NCI-H2107 (cell line): ENCODE measurements around the gene ARMH1.
"Not testable (repeated sequence)": the region's sequence is repeated elsewhere in the genome, so short reads cannot be mapped to it uniquely, and the experiment has no call there.

Experiments
- DNase-seq: peaks from one replicate; lab custom pipeline; 2025; lab: John Stamatoyannopoulos, UW

The ARMH1 gene

GRCh38 chr1:44644806-44645205 is 29.7 kb upstream of the ARMH1 start:
- DNase-seq: no peak

- no peak for DNase-seq
These were observed 28.9 kb upstream of the ARMH1 start for GRCh38 chr1:44645476-44646244.

GRCh38 chr1:44646261-44647110 is 28.0 kb upstream of the ARMH1 start:
- DNase-seq: no peak

- DNase-seq: no peak
These were observed 26.6 kb upstream of the ARMH1 start for GRCh38 chr1:44647896-44648295.

- no peak for DNase-seq
These were observed 25.8 kb upstream of the ARMH1 start for GRCh38 chr1:44648529-44649250.

DNA sequence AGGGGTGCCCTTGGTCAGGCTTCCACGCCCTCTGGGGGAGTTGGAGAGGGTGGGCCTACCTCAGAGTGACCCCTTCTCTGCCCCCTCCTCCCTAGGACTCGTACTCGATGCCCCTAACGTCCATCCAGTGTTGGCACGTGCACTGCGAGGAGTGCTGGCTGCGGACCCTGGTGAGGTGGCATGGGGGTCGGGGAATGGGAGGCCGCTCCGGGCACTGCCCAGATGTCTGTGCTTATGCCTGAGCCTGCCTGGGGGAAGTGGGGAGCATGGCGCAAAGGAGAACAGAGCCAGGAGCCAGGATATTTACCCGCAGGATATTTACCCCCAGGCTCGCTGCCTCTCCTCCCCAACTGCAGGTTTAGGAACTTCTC is 24.7 kb upstream of the ARMH1 start:
- DNase-seq: no peak

GRCh38 chr1:44650159-44650831 is 24.2 kb upstream of the ARMH1 start:
- peak; percentile 88 for DNase-seq

DNA sequence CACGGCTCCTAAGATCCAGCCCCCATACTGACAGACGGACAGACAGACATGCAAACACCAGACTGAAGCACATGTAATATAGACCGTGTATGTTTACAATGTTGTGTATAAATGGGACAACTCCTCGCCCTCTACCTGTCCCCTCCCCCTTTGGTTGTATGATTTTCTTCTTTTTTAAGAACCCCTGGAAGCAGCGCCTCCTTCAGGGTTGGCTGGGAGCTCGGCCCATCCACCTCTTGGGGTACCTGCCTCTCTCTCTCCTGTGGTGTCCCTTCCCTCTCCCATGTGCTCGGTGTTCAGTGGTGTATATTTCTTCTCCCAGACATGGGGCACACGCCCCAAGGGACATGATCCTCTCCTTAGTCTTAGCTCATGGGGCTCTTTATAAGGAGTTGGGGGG is 23.4 kb upstream of the ARMH1 start:
- no peak for DNase-seq

GRCh38 chr1:44652445-44653106 is 21.9 kb upstream of the ARMH1 start:
- DNase-seq: peak; percentile 49

DNA sequence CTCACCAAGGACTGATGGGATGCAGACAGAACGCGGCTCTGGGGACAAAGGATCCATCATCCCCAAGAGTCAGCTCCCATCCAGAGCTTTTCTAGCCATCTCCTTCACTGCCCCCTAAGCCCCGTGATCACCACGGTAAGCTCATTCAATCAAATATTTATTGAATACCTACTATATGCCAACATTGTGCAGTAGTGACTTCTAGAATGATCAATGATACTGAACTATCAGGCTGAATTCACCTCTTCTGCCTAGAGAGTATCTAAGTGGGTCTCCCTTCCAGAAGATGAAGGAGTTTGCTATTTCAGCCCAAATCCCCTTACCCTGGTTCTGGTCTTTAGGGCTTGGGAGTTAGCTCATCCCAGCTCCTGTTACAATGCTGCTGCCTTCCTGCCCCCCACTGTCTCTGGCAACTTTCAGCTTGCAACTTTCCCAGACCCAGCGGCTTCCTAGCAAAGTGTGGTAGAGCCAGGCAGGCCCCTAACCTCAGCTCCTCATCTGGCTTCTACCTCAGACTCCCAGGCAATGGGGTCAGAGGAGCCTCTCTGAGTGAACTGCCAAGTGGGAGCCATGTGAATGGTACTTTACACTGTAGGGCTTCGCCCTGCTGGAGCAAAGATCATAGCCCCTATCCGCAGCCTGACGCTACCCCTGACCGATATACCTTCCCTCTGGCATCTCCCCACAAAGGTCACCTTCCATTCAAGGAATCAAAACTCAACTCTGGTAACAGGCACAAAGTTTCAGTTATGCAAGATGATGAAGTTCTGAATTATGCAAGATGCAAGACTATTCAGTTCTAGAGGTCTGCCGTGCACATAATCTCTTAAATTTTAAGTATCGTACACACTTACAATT is 21.2 kb upstream of the ARMH1 start:
- no peak for DNase-seq

- no peak for DNase-seq
These were observed 19.8 kb upstream of the ARMH1 start for GRCh38 chr1:44654621-44655187.

DNA sequence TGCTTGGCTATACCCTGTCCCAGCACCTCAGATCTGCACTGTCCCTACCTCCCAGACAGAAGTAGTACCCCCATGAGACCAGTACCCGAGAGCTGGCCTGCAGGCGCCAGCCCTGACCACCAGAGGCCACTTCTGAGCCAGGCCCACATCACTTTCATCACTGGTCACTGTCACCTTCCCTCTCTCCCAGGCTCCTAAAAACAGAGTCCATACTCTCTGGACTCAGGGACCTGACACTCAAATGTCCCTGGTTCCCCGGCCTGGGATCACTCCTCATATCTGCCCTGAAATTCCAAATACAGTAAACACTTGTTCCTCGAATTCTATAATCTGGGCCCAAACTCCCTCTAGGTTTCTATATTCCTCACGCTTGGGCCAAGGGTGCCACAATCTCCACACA is 18.9 kb upstream of the ARMH1 start:
- DNase-seq: no peak

DNA sequence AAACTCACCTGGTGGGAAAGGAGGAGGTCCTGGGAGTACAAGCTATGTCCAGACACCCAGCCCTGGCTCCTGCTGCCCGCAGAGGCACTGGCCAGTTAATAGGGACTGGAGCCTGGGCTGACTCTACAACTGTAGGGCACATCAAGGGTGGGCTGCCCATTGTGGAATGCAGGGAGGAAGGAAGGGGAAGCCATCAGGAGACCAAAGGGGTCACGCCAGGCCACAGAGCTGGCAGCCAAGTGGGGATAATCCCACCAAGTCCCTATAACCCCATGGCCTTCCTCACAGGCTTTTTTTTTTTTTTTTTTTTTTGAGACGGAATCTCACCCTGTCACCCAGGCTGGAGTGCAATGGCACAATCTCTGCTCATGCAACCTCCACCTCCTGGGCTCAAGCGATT is 14.9 kb upstream of the ARMH1 start:
- no peak for DNase-seq

- peak; percentile 63 for DNase-seq
These were observed 14.3 kb upstream of the ARMH1 start for GRCh38 chr1:44660176-44660575.

- DNase-seq: no peak
These were observed 12.5 kb upstream of the ARMH1 start for GRCh38 chr1:44661781-44662682.

DNA sequence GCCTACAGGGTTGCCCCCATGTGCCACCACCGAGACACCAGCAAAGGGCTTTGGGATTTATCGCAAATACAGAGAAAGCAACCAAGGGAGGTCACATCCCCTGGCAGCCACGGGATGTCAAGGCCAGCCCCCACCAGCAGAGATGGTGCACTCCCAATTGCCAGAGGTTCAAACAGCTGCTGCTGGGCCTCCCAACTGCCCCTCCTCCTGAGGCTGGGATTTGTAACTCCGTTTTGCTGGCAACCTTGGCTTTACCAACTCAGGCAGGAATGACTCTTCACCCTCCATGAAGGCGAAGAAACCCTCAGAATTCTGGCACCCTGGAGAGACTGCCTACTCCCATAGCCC is 11.9 kb upstream of the ARMH1 start:
- DNase-seq: no peak

- no peak for DNase-seq
These were observed 11.1 kb upstream of the ARMH1 start for GRCh38 chr1:44663417-44663816.

- no peak for DNase-seq
These were observed 9.7 kb upstream of the ARMH1 start for GRCh38 chr1:44664730-44665370.

DNA sequence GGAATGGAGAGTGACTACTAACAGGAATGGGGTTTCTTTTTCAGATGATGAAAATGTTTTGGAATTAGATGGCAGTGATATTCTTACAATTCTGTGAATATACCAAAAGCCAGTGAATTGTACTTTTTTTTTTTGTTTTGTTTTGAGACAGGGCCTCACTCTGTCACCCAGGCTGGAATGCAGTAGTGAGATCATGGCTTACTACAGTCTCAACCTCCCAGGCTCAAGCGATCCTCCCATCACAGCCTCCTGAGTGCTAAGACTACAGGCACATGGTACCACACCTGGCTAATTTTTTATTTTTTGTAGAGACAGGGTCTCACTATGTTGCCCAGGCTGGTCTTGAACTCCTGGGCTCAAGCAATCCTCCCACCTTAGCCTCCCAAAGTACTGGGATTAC is 7.8 kb upstream of the ARMH1 start:
- not testable (repeated sequence) for DNase-seq
